ENCODE data around the gene PTMA.
A peak's percentile ranks its signal among the peaks of the same experiment; 100 is the strongest.
"Not testable (repeated sequence)": the region's sequence is repeated elsewhere in the genome, so short reads cannot be mapped to it uniquely, and the experiment has no call there.

PTMA gene

DNA sequence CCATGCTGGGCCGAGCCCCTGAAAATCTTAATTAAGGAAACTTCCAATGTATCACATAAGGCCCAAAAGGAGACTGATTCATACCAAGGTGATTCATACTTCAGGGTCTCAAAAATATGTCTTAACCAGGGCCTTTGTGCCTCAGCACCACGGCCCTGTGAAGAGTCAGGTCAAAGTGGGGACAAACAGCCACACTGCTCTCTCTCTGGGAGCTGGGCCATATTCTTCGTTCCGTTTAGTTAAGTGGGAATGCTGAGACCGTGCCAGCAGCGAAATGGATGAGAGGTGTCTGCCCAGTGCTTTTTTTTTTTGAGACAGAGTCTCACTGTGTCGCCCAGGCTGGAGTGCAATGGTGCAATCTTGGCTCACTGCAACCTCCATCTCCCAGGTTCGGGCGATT is 9.3 kb upstream of the PTMA start:
- DNase-seq, result no peak

- DNase-seq, result no peak
These were observed 6.6 kb upstream of the PTMA start for GRCh38 chr2:231701456-231702373.

GRCh38 chr2:231704017-231704416 is 4.3 kb upstream of the PTMA start:
- DNase-seq, result no peak

DNA sequence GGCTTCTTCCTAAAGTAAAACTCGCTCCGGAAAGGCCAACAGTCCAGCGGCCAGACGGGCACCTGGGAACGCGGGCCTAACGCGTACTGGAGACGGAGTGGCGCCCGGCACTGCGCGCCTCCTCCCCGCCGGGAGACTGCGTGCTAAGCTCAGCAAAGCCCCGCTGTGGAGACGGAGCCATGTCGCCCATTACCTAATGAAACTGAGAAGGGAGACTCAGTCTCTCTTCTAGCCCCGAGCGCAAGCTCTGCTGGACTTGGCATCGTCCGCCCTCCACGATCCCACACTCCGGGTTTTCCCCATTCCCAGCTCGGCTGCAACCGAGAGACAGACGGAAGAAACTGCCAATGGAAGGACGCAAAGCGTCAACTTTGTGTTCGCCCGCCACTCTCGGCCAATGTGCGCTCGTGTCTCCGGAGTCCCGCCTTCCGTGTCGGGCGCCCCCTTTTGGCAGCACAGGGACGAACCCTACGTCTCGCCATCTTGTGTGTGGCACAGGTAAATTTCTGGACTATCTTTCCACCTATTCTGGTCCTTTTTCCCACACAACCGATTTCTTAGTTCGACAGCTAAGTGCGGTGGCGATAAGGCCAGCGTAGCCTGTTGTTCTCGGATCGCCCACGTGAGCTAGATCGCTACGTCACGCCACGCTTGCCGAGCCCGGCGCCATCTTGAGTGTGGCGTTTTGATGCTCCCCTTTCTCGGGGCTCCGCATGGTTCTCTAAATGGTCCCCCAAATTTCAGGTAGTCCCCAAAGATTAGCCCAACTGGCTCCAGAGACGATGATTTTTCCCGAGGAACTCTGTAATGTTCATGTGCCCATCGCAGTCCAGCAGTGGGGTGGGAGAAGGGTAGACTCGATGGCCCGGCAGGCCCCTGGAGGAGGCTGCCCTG is 1.3 kb upstream of the PTMA start:
- peak; percentile 97 for DNase-seq

DNA sequence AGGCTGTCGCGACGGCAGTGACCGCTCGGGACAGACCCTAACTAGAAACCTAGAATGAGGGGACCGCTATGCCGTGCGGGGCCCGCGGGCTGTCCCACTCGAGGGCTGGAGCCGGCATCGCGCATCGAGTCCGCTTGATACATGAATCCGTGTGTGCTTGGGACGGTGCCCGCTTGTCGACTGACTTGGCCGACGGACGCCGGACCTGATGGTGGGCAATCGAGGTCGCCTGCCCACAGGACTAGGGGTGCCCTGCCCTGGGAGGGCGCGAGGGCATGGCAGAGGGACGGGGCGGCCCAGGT is 749 bp upstream of the PTMA start:
- DNase-seq, result no peak

- peak; percentile 57 for DNase-seq
These were observed 679 bp downstream of the PTMA start for GRCh38 chr2:231708773-231709635.

DNA sequence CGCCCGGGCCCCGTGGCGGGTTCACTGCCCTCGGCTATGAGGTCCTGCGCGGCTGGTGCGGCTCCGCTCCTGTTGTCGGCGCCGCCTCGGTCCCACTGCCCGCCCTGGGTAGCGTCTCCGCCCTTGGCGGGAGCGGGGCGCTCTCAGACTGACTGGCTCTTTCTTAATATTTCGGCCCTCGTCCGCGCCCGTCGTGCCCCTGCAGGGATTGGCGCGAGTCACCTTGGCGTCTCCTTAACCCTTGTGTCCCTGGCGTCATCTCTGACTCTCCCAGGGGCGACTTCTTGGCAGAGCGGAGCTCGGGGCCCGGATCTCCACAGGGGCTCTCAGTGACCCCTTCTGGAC is 1.3 kb downstream of the PTMA start:
- DNase-seq, result peak; percentile 48

- DNase-seq, result peak; percentile 82
These were observed 1.9 kb downstream of the PTMA start for GRCh38 chr2:231709981-231710798.

GRCh38 chr2:231710799-231711676 is 2.7 kb downstream of the PTMA start:
- DNase-seq, result no peak

DNA sequence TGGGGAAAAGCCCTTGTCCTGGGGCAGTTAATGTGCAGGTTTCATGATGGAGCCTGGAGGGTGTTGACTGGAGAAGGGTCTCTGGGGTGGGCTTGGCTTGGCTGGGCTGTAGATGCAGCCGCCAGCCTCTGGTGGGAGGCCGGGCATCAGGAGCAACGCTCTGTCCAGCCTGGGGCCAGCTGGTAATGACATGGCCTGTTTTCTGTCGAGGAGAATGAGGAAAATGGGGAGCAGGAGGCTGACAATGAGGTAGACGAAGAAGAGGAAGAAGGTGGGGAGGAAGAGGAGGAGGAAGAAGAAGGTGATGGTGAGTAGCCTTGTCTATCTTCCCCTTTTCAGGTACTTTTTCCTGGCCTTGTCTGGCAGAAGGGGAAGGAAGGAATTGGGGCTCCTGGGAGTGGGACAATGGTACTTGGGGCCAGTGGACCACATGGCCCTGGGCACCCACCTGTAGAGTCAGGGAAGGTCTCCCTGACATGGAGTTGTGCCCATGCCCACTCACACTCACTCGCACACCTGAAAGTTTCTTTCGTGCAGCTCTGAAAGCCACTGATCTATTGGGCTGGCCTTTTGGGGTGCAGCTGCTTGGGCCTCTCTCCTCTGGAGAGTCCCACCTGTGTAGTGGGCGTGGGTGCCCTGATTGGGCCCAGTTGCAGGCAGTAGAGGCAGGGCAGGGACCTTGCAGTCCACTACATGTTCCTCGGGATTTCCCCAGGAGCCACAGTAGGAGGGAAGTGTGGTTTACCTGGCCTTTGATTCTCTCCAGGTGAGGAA is 3.5 kb downstream of the PTMA start:
- no peak for DNase-seq

DNA sequence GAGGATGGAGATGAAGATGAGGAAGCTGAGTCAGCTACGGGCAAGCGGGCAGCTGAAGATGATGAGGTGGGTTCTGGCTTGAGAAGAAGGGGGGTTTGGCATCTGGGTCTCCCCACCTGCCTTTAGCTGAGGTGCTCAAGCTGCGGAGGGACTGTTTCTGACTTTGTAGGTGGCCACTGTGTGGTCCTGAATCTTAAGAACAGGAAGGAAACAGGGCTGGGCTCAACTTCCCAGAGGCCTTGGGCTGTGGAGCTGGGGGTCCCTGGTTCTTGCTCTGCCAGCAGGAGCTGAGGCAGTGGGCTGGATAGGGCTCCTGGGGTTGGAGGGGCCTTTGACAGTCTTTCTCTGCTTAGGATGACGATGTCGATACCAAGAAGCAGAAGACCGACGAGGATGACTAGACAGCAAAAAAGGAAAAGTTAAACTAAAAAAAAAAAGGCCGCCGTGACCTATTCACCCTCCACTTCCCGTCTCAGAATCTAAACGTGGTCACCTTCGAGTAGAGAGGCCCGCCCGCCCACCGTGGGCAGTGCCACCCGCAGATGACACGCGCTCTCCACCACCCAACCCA is 4.2 kb downstream of the PTMA start:
- DNase-seq, result not testable (repeated sequence)

- DNase-seq, result not testable (repeated sequence)
These were observed 5.0 kb downstream of the PTMA start for GRCh38 chr2:231713406-231713729.

DNA sequence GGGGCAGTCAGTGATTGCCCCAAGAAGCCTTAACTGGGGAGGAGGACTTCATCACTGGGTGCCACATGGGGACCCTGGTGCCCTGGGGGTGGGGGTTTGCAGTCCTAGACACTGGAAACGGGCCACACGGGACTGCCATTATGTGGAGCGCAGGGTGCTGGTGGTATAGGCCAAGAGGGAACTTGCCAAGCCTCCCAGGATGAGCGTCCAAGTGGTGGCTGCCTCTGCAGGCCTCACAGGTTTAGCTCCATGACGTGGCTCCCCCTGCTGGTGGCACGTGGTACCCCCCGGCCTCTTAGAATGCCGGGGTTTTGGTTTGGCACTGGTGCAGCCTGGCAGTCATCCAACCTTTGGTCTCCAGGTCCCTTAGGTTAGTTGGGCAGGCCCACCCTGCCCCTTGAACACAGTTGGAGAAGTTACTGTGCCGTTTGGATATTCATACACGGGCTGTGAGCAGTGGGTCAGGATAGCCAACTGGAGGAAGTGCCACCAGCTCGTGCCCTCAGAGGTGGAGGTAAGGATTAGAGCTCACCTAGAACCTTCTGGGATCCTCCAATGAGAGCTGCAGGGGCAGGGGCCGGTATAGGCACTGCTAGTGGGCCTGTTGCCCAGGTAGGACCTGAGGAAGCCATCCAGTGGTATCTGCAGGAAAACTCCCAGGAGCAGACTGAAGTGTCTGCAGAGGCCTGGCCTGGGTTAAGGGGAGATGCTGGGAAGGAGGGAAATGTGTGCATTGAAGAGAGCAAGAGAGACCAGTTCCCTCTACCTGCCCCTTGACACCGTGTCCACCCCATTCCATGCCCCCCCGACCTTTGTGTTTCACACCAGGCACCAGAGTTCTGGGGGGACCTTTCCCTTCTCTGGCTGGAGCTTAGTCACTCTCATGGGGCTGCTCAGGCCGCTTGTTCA is 5.7 kb downstream of the PTMA start:
- DNase-seq, result peak; percentile 85

- DNase-seq, result peak; percentile 83
These were observed 6.5 kb downstream of the PTMA start for GRCh38 chr2:231714639-231715498.

- DNase-seq, result no peak
These were observed 7.1 kb downstream of the PTMA start for GRCh38 chr2:231715499-231715837.

DNA sequence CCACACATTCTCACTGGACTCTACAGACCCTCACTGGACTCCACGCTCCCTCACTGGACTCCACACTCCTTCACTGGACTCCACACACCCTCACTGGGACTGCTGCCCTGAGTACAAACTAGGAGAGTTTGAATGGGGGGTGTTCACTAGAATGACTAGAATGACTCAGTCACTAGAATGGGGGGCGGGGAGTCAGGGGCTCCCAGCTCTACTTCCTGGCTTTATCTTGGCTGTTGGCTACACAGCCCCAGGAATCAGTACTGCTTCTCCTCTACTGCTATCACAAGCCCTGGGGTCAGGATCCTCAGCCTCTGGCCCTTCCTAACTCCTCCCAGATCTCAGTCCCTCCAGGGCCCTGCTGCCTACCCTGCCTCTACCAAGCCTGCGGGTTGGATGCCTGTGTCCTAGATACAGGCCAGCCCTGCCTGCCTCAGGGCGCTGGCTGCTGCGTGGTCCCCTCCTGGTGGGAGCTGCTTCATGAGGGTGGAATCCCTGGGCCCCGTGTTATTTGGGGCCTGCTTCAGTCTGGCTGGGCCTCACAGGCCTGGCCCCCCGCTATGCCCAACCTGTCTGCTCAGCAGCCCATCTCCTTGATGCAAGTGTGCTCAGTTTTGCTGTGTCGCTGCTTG is 7.8 kb downstream of the PTMA start:
- DNase-seq, result no peak

- no peak for DNase-seq
These were observed 8.4 kb downstream of the PTMA start for GRCh38 chr2:231716666-231717280.

Measured in stimulated activated CD4-positive, alpha-beta T cell treated with anti-CD3 and anti-CD28 coated beads, Interleukin-12 subunit alpha, Interleukin-12 subunit beta, amount 100 ng/mL, for 4 hours (primary cell).